Fibroblast of lung (primary cell): ENCODE results near the gene ABLIM2.

Experiments
- CTCF ChIP-seq, 2 donors: IDR thresholded peaks in 1 of 2; conservative IDR thresholded peaks in 1 of 2; 1 replicate in 1 of 2; 2 replicates in 1 of 2; pipeline ENCODE4 v1.5.1; 2011 to 2012; ENCODE audit warnings: low read length in 2 of 2, control low read depth in 1 of 2, inconsistent platforms in 1 of 2, low read depth in 1 of 2, mild to moderate bottlenecking in 1 of 2
- EZH2 ChIP-seq: IDR thresholded peaks from 2 replicates; pipeline ENCODE4 v1.5.1; 2012; ENCODE audit warnings: low read length, control low read depth, mild to moderate bottlenecking; ENCODE audit errors: missing control alignments

GRCh38 chr4:8101213-8102075, 57.2 kb downstream of the ABLIM2 start:
- TF ChIP-seq EZH2 (no peak), CTCF (conservative IDR thresholded peaks at IDR 0.05 in 1 of 2, IDR thresholded peaks at IDR 0.05 in 1 of 2; ENCODE audit: low read depth in 1 of 2, low read length in 2 of 2) (no peak)
